Kidney capillary endothelial cell (primary cell): ENCODE measurements around the gene ASCL5.
"Not testable (repeated sequence)": the region's sequence is repeated elsewhere in the genome, so short reads cannot be mapped to it uniquely, and the experiment has no call there.

ENCODE experiments used
- DNase-seq: peaks from one replicate; pipeline ENCODE4 v3.0.0-alpha.2; 2018; ENCODE audit warnings: low spot score

The ASCL5 gene

GRCh38 chr1:201126832-201127754 lies at the start of gene ASCL5:
Gene ASCL5 (minus strand): TSS chr1:201127184. CDS start chr1:201115372, 11,812 bp downstream.
- DNase-seq = peak; percentile 23

- DNase-seq = no peak
Measured at GRCh38 chr1:201175820-201176500, 49.0 kb upstream of the ASCL5 start.

DNA sequence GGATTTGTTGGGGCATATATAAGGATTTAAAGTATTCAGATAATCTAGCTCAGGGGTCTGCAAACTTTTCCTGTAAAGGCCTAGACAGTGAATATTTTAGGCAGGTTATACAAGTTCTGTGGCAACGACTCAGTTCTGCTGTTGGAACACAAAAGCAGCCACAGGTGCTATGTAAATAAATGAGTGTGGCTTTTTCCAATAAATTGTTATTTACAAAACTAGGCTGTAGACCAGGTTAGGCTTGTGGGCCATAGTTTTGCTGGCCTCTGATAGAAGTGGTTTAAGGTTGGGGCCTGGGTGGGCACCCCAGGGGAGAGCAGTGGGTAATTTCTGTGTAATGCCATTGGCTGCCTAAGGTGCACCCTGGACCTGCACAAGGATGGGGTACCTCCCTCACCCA lies 46.8 kb upstream of the ASCL5 start:
- DNase-seq = no peak

- no peak for DNase-seq
Measured at GRCh38 chr1:201172999-201173610, 46.1 kb upstream of the ASCL5 start.

DNA sequence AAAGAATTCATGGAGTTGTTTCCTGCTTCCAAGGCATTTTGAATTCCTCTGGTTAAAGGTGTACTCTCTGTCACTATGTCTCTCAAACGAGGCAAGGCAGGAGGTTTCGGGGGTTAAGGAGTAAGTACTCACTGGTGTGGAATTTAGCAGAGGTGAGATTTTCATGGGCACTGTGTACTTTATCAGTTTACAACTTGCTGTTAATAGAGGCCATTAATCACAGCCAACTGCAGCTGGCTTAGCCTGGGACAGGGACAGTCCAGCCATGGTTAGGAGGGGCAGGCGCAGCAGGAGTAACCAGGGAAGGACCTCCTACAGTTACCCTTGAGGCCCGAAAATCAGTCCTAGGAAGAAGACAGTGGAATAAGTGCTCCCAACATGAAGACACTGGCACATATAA lies 45.3 kb upstream of the ASCL5 start:
- no peak for DNase-seq

GRCh38 chr1:201171063-201172036 lies 44.4 kb upstream of the ASCL5 start:
- DNase-seq = no peak

GRCh38 chr1:201170533-201171062 lies 43.6 kb upstream of the ASCL5 start:
- DNase-seq = peak; percentile 76

GRCh38 chr1:201169971-201170532 lies 43.1 kb upstream of the ASCL5 start:
- no peak for DNase-seq

DNA sequence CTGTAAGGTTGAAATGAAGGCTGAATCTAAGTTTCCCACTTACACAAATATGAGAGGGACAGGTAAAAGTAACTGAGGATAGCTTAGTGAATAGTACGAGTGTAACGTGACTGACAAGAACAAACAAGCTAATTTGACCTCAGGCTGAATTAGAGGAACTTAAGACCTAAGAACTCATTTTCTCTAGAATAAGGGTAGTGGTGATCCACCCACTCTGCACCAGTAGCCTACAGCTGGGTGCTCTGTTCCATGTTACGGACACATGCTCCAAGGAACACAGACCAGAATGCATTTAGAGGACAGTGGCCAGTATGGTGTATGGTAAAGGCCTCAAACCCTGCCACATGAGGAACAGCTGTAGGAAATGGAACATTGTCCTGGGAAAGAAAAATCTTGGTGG lies 42.2 kb upstream of the ASCL5 start:
- no peak for DNase-seq

DNA sequence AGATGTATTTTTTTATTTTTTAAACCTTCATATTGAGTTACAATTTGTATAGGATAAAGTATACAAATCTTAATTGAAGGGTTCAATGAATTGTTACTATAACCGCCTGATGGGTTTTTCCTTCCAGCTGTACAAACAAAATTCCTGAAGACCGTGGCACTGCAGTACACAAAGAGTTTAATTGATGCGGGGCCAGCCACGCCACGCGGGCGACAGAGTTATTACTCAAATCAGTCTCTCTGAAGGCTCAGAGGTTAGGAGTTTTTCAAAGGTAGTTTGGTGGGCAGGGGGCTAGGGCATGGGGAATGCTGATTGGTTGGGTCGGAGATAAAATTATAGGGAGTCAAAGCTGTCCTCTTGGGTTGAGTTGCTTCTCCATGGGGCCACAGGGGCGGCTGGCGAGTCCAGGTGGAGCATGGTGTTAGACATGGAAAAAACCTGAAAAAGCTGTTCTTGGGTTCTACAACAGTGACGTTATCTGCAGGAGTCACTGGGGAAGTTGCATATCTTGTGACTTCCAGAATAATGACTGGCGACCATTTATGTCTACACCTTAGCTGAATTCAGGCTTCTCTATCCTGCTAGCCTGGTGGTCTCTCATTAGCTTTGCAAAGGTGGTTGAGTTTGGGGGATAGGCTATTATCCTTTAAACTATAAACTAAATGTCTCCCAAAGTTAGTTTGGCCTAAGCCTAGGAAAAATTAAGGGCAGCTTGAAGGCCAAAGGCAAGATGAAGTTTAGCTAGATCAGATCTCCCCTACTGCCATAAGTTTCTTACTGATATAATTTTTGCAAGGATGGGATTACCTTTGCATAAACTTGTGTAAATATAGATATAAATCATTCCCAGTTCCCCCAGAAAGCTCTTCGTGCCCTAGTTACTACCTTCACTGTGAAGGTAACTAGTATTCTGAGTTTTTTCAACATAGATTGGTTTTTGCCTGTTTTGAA lies 40.3 kb upstream of the ASCL5 start:
- no peak for DNase-seq

- DNase-seq = no peak
Measured at GRCh38 chr1:201164645-201165044, 37.7 kb upstream of the ASCL5 start.

GRCh38 chr1:201163707-201164106 lies 36.7 kb upstream of the ASCL5 start:
- no peak for DNase-seq

DNA sequence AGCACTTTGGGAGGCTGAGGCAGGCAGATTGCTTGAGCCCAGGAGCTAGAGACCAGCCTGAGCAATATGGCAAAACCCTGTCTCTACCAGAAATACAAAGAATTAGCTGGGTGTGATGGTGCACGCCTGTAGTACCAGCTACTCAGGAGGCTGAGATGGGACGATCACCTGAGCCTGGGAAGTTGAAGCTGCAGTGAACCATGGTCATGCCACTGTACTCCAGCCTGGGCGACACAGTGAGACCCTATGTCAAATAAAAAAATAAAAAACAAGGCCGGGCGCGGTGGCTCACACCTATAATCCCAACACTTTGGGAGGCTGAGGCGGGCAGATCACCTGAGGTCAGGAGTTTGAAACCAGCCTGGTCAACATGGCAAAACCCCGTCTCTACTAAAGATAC lies 36.1 kb upstream of the ASCL5 start:
- not testable (repeated sequence) for DNase-seq

GRCh38 chr1:201157949-201158348 lies 31.0 kb upstream of the ASCL5 start:
- DNase-seq = no peak

- DNase-seq = no peak
Measured at GRCh38 chr1:201156819-201157218, 29.8 kb upstream of the ASCL5 start.

DNA sequence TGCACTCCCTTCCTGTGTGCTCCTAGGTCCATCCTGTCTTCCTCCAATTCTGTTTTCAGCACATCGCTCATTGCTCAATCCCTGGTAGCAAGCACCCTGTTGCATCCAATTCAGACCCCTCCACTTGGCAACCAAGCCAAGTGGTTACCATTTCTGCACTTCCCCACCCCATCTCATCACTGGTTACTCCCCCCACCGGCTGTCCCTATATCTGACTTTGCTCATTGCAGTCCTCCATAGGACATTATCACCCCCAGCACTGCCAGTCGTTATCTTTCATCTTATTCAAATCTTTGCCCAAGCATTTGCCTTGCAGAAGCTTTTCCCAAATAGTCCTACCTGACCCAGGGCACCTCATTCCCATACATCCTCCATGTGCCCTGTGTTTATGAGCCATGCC lies 29.4 kb upstream of the ASCL5 start:
- DNase-seq = no peak

DNA sequence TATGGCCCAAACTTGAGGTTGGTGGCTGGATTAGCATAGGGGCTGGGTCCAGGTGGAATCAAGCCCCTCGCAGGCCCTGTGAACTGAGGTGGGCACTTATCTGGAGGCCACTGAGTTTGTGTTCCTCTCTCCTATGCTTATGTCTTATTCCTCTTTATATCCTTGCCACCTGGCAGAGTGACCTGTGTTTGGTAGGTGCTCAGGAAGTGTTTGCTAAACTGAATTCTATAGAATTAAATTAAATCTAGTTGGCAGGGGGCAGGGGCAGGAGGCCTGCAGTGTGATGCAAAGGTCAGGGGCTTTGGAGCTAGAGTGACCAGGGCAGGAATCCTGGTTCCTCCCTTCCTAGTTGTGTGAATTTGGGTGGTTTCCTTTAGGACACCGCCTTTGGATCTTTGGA lies 28.4 kb upstream of the ASCL5 start:
- DNase-seq = no peak

DNA sequence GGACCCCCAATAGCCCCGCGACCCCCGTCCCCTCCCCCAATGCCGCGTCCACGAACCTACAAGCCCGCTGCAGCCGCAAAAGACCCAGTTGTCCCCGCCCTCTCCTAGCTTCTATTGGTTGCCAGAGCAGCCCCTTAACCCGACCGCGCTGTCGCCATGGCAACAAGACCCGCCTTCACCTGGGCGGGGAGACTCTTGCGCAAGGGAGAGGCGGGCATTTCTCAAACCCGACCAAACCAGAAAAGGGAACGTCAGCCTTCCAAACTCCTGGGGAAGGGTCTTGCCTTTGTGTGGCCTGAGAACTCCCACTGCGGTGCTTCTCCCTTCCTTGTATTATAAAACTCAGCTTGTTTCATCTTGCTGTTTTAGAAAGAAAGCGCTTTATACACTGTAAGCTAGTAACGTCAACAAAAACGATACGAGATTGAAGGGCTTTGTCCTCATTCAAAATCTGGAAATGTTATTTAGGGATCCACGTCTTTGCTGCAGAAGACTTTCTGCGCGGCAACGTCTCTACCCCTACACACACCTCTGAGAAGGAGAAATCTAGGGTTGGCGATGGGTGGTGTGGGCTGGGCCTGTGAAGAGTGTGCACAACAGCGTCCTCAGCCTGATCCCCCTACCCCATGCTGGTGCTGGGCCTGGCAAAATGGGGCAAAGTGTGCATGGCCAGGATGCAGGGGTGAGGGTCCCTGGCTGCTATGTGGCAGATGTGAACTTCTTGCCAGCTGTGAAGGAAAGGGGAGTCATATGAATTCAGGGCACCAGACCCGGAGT lies 27.6 kb upstream of the ASCL5 start, which contains the start of gene TMEM9:
TMEM9 (minus strand) TSS at position 86 of the 777 bp plus-strand sequence. CDS start 551 bp downstream, outside the sequence.
- DNase-seq = peak; percentile 91
